ENCODE measurements around the gene CDH5.

CDH5 gene

GRCh38 chr16:66365651-66366050 is 840 bp upstream of the CDH5 start:
- TF ChIP-seq REST (IDR thresholded peaks at IDR 0.05; ENCODE audit: low read depth): no peak
- no peak for TF ChIP-seq CEBPB (IDR thresholded peaks at IDR 0.05)
- no peak for TF ChIP-seq YY1 (IDR thresholded peaks at IDR 0.05; ENCODE audit: low read depth)

GRCh38 chr16:66367968-66368891 is 1.7 kb downstream of the CDH5 start:
- no peak for TF ChIP-seq MAX (IDR thresholded peaks at IDR 0.05)
- TF ChIP-seq NFIC (IDR thresholded peaks at IDR 0.05): 0 out of 2 replicates have a peak, but pooled peaks have one; percentile 14

GRCh38 chr16:66369055-66369592 is 2.6 kb downstream of the CDH5 start:
- TF ChIP-seq TEAD4 (IDR thresholded peaks at IDR 0.05) (no peak), NFIC (IDR thresholded peaks at IDR 0.05) (no peak), ZBTB7A (IDR thresholded peaks at IDR 0.05; ENCODE audit: low read depth) (no peak), EGR1 (IDR thresholded peaks at IDR 0.05) (no peak), CREB1 (IDR thresholded peaks at IDR 0.05; ENCODE audit: low read depth) (no peak), FOXM1 (IDR thresholded peaks at IDR 0.05; ENCODE audit: borderline replicate concordance, low read depth) (no peak), USF1 (IDR thresholded peaks at IDR 0.05) (no peak), EP300 (IDR thresholded peaks at IDR 0.05; ENCODE audit: borderline replicate concordance) (no peak), MAX (IDR thresholded peaks at IDR 0.05) (no peak), CEBPB (IDR thresholded peaks at IDR 0.05) (no peak), REST (IDR thresholded peaks at IDR 0.05; ENCODE audit: low read depth) (no peak), YY1 (IDR thresholded peaks at IDR 0.05; ENCODE audit: low read depth) (no peak), TCF12 (IDR thresholded peaks at IDR 0.05; ENCODE audit: low read depth) (no peak), TAF1 (IDR thresholded peaks at IDR 0.05; ENCODE audit: low read depth) (no peak), RAD21 (IDR thresholded peaks at IDR 0.05; ENCODE audit: low read depth) (no peak)

GRCh38 chr16:66370786-66371684 is 4.5 kb downstream of the CDH5 start:
- no peak for TF ChIP-seq EGR1 (IDR thresholded peaks at IDR 0.05)
- TF ChIP-seq MAX (IDR thresholded peaks at IDR 0.05): no peak
- TF ChIP-seq RAD21 (IDR thresholded peaks at IDR 0.05; ENCODE audit: low read depth): no peak
- TF ChIP-seq FOXM1 (IDR thresholded peaks at IDR 0.05; ENCODE audit: borderline replicate concordance, low read depth): no peak
- TF ChIP-seq TCF12 (IDR thresholded peaks at IDR 0.05; ENCODE audit: low read depth): no peak
- no peak for TF ChIP-seq YY1 (IDR thresholded peaks at IDR 0.05; ENCODE audit: low read depth)
- no peak for TF ChIP-seq NFIC (IDR thresholded peaks at IDR 0.05)
- TF ChIP-seq TAF1 (IDR thresholded peaks at IDR 0.05; ENCODE audit: low read depth): no peak
- no peak for TF ChIP-seq REST (IDR thresholded peaks at IDR 0.05; ENCODE audit: low read depth)
- no peak for TF ChIP-seq USF1 (IDR thresholded peaks at IDR 0.05)
- no peak for TF ChIP-seq CREB1 (IDR thresholded peaks at IDR 0.05; ENCODE audit: low read depth)
- no peak for TF ChIP-seq CEBPB (IDR thresholded peaks at IDR 0.05)
- TF ChIP-seq ZBTB7A (IDR thresholded peaks at IDR 0.05; ENCODE audit: low read depth): no peak
- no peak for TF ChIP-seq TEAD4 (IDR thresholded peaks at IDR 0.05)
- TF ChIP-seq EP300 (IDR thresholded peaks at IDR 0.05; ENCODE audit: borderline replicate concordance): no peak
